Adipose tissue (tissue), 3 donors: ENCODE results near the gene HDAC1. TPM values are rescaled to one million over a fixed set of nuclear protein-coding genes. Genes with fewer than 3 reads are reported as not detected.
"Not testable (repeated sequence)": the region's sequence is repeated elsewhere in the genome, so short reads cannot be mapped to it uniquely, and the experiment has no call there.

Experiments
- H3K27ac ChIP-seq: one replicate; pipeline ENCODE4 v1.5.1; 2013; ENCODE audit warnings: low read depth, low read length
- WGBS, 3 donors: extraction: QIAGEN DNeasy Blood & Tissue Kit; methylation state at CpG; one replicate each; pipeline ENCODE4 v1.1.7; 2013; 5-methylcytosine and 5-hydroxymethylcytosine counted together
- polyA plus RNA-seq, 3 donors: library from polyadenylated mRNA; stranded (reverse); fragments of 200-250 nt; gene quantifications; one replicate each; pipeline ENCODE4 v1.2.3, GENCODE V29; 2013
- donor health status: healthy with polysubstance abuse.
- donor health status: Bipolar disorder and iron deficiency.
- donor health status: healthy.

HDAC1 gene
- polyA plus RNA-seq, 3 donors: 35.3 to 43.9 (median 42.1) TPM

DNA sequence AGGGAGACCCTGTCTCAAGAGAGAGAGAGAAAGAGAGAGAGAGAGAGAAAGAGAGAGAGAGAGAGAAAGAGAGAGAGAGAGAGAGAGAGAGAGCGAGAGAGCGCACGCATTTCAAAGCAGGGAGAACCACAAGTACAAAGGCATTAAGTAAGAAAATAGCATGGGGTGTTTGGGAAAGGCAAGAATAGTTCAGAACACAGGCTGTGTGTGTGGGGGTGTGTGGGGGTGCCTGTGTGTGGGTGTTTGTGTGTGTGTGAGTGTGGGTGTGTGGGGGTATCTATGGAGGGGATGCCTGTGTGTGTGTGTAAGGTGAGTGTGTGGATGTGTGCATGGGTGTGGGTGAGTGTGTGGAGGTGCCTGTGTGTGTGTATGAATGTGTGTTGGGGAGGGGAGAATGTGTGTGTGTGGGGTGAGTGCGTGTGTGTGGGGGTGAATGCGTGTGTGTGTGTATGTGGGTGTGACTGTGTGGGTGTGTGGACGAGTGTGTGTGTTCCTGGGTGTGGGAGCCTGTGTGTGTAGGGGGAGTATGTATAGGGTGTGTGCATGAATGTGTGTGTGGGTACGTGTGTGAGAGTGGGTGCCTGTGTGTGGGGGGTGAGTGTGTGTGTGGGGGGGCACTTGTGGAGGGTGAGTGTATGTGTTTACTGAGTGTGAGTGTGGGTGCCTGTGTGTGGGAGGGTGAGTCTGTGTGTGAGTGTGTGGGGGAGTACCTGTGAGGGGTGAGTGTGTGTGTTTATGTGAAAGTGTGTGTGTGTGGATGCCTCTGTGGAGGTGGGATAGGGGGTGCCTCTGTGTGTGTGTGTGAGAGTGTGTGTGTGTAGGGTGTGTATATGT lies 19.1 kb upstream of the HDAC1 start:
- no peak overlapping the region for H3K27ac ChIP-seq

GRCh38 chr1:32273391-32274208 lies 18.3 kb upstream of the HDAC1 start:
- H3K27ac ChIP-seq: no peak overlapping the region
- WGBS, 3 donors: 34 to 50% (median 49%) methylated on average over 10 of the region's 10 CpGs

More for the DNA sequence above, 19.1 kb upstream of the HDAC1 start:
- WGBS, 3 donors: 66 to 75% (median 73%) methylated on average over 7 of the region's 7 CpGs

GRCh38 chr1:32274646-32275340 lies 17.1 kb upstream of the HDAC1 start:
- WGBS, 3 donors: 84 to 85% (median 84%) methylated on average over 25 to 31 of the region's 31 CpGs
- no peak overlapping the region for H3K27ac ChIP-seq

DNA sequence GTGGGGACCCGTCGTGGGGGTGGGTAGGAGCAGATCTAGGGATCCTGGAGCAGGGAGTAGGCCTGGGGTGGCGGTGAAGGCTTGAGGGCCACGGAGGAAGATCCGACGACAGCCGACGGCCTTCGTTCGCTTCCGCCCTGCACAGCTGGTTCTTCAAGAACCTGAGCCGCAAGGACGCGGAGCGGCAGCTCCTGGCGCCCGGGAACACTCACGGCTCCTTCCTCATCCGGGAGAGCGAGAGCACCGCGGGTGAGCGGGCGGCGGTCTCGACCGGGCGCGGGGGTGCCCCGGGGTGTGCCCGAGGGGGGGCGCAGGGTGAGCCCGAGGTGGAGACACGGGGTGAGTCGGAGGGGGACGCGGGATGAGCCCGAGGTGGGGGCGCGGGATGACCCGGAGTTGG lies 16.5 kb upstream of the HDAC1 start:
- WGBS, 3 donors: 12 to 20% (median 19%) methylated on average over 41 of the region's 41 CpGs
- H3K27ac ChIP-seq: no peak overlapping the region

DNA sequence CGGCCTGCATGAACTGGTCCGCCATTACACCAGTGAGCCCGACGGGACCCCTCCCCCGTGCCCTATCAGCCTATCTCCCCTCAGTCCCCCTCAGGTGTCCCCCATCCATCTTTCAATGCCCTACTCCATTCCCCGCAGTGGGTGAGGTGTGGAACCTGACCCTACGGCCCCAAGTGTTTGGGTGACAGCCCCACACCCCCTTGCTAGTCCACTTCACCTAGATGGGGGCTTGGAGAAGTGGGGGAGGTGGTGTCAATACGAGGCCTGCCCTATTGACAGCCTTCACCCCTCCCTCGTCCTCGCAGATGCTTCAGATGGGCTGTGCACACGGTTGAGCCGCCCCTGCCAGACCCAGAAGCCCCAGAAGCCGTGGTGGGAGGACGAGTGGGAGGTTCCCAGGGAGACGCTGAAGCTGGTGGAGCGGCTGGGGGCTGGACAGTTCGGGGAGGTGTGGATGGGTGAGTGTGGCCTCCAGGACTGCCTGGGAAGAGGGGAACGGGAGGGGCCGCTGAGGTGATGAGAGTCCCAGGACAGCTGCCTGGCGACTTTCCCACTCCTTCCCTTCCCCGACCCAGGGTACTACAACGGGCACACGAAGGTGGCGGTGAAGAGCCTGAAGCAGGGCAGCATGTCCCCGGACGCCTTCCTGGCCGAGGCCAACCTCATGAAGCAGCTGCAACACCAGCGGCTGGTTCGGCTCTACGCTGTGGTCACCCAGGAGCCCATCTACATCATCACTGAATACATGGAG lies 15.7 kb upstream of the HDAC1 start:
- no peak overlapping the region for H3K27ac ChIP-seq
- 73 to 84% (median 82%) methylated on average over 30 of the region's 30 CpGs for WGBS, 3 donors

DNA sequence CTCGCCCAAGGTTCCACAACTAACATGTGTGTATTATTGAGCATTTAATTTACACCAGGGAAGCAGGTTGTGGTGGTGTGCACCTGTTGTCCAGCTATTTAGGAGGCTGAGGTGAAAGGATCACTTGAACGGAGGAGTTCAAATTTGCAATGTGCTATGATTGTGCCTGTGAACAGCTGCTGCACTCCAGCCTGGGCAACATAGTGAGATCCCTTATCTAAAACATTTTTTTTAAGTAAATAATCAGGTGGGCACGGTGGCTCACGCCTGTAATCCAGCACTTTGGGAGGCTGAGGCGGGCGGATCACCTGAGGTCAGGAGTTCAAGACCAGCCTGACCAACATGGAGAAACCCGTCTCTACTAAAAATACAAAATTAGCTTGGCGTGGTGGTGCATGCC lies 7.1 kb upstream of the HDAC1 start:
- 82 to 94% (median 92%) methylated on average over 8 of the region's 8 CpGs for WGBS, 3 donors
- not testable (repeated sequence) for H3K27ac ChIP-seq

- H3K27ac ChIP-seq: no peak overlapping the region
- 84 to 99% (median 96%) methylated on average over 3 of the region's 3 CpGs for WGBS, 3 donors
These were observed 6.2 kb upstream of the HDAC1 start for GRCh38 chr1:32285658-32286057.

DNA sequence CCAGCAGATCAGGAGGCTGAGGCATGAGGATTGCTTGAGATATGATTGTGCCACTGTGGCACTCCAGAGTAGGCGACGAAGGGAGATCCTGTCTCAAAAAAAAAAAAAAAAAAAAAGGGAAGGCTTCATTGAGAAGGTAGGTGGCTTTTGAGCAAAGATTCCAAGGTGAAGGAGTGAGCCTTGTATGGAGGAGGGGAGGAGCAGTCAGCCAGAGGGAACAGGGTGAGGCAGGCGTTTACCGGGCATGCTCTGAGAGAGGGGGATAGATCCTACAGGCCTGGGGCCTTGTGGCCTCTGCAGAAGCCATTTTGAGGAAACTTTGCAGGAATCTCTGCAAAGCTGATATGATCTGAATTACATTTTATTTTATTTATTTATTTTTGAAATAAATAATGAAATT lies 5.1 kb upstream of the HDAC1 start:
- 89 to 98% (median 93%) methylated on average over 4 of the region's 4 CpGs for WGBS, 3 donors
- no peak overlapping the region for H3K27ac ChIP-seq

DNA sequence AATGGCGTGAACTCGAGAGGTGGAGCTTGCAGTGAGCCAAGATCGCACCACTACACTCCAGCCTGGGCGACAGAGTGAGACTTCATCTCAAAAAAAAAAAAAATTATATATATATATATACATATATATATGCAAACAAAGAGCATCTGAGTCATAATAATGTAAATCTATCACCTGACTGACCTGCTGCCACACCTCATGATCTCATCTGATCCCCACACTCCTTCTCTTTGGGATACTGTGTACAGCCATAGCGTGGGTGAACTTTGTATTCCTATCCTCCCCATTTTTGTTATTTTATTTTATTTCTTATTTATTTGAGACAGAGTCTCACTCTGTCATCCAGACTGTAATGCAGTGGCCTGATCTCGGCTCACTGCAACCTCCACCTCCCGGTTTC lies 2.6 kb upstream of the HDAC1 start:
- H3K27ac ChIP-seq: no peak overlapping the region
- 88 to 97% (median 96%) methylated on average over 7 of the region's 7 CpGs for WGBS, 3 donors

- 43 to 56% (median 55%) methylated on average over 10 of the region's 10 CpGs for WGBS, 3 donors
These were observed 657 bp upstream of the HDAC1 start for GRCh38 chr1:32291145-32291707.

GRCh38 chr1:32298211-32298610 lies 6.3 kb downstream of the HDAC1 start:
- 94 to 96% (median 96%) methylated on average over 16 of the region's 16 CpGs for WGBS, 3 donors
- H3K27ac ChIP-seq: not testable (repeated sequence)

More at GRCh38 chr1:32291145-32291707, 657 bp upstream of the HDAC1 start:
- no peak overlapping the region for H3K27ac ChIP-seq

GRCh38 chr1:32299327-32299726 lies 7.4 kb downstream of the HDAC1 start:
- H3K27ac ChIP-seq: no peak overlapping the region

DNA sequence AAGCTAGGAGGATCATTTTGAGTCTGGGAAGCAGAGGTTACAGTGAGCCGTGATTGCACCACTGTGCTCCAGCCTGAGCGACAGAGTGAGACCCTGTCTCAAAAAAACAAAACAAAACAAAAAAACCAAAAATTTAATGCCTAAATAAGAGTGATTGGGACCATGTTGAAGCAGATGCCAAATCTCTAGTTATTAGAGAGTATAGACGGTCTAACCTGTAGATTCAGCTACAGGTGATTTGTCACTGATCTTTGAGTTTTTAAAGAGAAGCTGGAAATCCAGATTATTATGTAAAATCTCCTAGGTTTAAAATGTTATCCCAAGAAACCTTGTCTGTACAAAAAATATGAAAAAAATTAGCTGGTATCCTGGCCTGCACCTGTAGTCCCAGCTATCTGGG lies 11.5 kb downstream of the HDAC1 start:
- 95 to 100% (median 96%) methylated on average over 3 of the region's 3 CpGs for WGBS, 3 donors
- H3K27ac ChIP-seq: no peak overlapping the region

DNA sequence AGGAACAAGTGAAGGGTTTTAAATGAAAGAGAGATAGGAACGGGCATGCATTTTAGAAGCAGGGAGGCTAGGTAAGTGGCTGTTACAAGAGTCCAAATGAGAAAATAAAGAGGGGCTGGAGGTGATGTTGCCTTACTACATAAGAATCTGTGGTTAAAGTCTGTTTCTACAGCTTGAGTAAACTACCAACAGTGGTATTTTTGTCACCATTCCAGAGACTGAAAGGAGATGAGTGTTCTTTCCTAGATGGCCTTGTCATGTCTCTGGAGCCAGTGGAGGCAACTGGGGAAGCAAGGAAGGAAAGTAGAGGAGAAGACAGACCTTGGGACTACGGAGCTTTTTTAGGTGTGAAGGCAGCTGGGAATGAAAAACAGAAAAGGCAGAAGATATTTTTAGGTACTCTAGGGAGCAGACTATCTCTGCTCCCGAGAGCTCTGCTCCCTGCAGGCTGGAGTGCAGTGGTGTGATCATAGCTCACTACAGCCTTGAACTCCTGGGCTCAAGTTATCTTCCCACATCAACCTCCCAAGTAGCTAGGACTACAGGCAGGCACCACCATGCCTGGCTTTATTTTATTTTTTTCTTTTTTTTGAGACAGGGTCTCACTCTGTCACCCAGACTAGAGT lies 12.2 kb downstream of the HDAC1 start:
- WGBS, 3 donors: 86 to 94% (median 89%) methylated on average over 3 of the region's 3 CpGs
- H3K27ac ChIP-seq: no peak overlapping the region

DNA sequence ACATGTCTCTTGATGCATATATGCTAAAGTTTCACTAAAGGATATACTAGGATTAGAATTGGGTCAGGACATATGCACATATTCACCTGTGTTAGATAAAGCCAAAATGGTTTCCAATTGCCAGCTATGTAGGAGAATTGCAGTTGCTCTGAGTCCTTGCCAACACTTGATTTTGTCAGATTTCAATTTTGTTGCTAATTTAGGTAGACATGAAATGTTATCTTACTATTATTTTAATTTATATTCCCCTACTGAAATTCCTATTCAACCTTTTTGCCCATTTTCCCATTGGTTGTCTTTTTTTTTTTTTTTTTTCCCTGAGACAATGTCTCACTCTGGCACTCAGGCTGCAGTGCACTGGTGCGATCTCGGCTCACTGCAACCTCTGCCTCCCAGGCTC lies 13.4 kb downstream of the HDAC1 start:
- WGBS, 3 donors: 98 to 100% (median 100%) methylated on average over 2 of the region's 2 CpGs
- H3K27ac ChIP-seq: no peak overlapping the region

DNA sequence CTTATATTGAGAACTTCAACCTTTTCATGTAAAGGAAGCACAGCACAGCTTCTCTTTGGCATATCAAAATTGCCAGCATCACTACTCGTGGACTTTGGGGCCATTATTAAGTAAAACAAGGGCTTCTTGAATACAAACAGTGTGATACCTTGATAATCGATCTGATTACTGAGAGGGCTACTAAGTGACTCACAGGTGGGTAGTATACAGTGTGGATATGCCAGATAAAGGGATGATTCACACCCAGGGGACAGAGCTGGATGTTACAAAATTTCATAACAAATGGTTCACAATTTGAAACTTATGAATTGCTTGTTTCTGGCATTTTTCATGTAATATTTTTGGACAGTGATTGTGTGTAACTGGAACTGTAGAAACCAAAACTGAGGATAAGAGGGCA lies 15.4 kb downstream of the HDAC1 start:
- 72 to 79% (median 75%) methylated on average over 2 of the region's 2 CpGs for WGBS, 3 donors

DNA sequence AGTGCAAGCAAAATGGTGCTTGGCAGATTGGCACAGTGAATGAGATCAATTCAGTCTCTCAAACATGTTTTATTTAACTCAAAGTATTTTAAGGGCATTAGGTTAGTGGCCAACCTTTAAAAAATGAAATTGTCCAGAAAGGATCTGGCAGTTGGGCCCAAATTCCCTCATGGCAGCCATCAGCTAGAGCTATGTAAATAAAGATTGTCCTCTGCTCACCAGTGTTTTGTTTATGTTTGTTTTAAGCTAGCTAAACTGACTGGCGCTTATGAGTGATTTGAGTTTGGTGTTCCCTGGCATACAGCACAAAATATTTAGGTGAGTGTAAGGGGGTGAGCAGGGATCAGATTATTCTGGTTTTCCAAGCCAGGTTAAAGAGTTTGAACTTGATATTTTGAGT lies 18.1 kb downstream of the HDAC1 start:
- 32 to 98% (median 98%) methylated on average over 1 of the region's 1 CpG for WGBS, 3 donors
- H3K27ac ChIP-seq: no peak overlapping the region

More for the DNA sequence above, 15.4 kb downstream of the HDAC1 start:
- no peak overlapping the region for H3K27ac ChIP-seq
